Ascending aorta (tissue), 2 donors: ENCODE measurements around the gene ZNF212. TPM values are rescaled to one million over a fixed set of nuclear protein-coding genes. Genes with fewer than 3 reads are reported as not detected.

Source experiments
- DNase-seq, 2 donors: peaks; one replicate each; pipeline ENCODE4 v3.0.0-alpha.2; 2019; ENCODE audit warnings: low spot score in 2 of 2
- H3K27ac ChIP-seq, 2 donors: fragments of 200-600 bp; sonication (generic); one replicate each; pipeline ENCODE4 v1.5.1; 2016 to 2017; ENCODE audit warnings: mild to moderate bottlenecking in 1 of 2
- H3K27me3 ChIP-seq: fragments of 200-600 bp; sonication (generic); one replicate; pipeline ENCODE4 v1.5.1; 2017
- H3K36me3 ChIP-seq, 2 donors: fragments of 200-600 bp; sonication (generic); one replicate each; pipeline ENCODE4 v1.5.1; 2016
- H3K4me1 ChIP-seq, 2 donors: fragments of 200-600 bp; sonication (generic); one replicate each; pipeline ENCODE4 v1.5.1; 2016 to 2017; ENCODE audit warnings: mild to moderate bottlenecking in 1 of 2
- H3K4me3 ChIP-seq, 2 donors: fragments of 200-600 bp; sonication (generic); one replicate each; pipeline ENCODE4 v1.5.1; 2016 to 2017; ENCODE audit warnings: mild to moderate bottlenecking in 1 of 2
- H3K9me3 ChIP-seq, 2 donors: fragments of 200-600 bp; sonication (generic); one replicate each; pipeline ENCODE4 v1.5.1; 2016
- intact Hi-C: fragments of 100-400 bp; cut with DNase I; formaldehyde crosslinking; loops from one replicate; pipeline ENCODE4 v1.15.1; 2023
- total RNA-seq: library from RNA; depleted of rRNA; stranded (reverse); fragments of >200 nt; gene quantifications from one replicate; pipeline ENCODE4 v1.1.0, GENCODE V29; 2016
- TF ChIP-seq, protein P1 (sequence below), 3 experiments: fragments of 200-600 bp in 2 of 3; fragments of 450-650 bp in 1 of 3; sonication (generic) in 2 of 3; IDR thresholded peaks; one replicate each; pipeline ENCODE4 v1.5.1; 2016 to 2019; ENCODE audit warnings: antibody characterized with exemption in 3 of 3, mild to moderate bottlenecking in 1 of 3, moderate library complexity in 1 of 3

The ZNF212 gene
- total RNA-seq, 1 donor from 2014 or later = 5.2 TPM

DNA sequence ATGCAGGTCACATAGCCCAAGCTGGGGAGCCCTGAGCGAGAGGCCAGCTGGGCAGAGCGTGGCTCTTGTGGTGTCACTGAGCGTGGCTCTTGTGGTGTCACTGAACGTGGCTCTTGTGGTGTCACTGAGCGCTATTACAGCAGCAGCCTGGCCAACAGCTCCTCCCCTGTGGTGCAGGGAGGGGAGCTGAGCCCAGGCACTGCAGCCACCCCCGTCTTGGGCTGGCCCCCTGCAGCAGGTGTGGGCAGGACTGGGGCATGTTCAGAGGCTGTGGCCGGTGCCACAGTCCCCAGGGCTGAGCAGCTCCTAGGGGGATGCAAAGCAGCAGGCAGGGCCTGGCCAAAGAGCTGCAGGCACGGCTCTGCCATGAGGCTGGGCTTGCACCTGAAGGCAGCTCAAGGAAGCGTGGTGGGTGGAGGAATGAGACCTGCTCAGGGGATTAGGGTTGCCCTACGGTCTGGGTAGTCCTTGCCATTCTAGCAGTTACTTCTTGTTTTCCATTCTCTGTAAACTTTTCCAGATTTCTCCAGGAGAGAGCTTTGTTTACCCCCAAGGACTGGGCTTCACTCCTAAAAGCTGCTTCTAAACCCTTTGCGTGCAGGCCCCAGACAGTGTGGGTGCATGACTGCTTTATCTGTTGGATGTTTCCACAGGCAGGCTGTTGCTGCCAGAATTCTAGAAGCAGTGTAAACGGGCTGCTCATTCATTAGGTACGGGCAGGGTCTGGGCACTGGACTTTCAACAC lies 51.8 kb downstream of the ZNF212 start:
- Histone ChIP-seq H3K36me3 (peaks cover 24 to 41% of the 10 kb centered on the region in 2 donors), H3K4me1 (peaks cover 0 to under 1% of the 10 kb centered on the region in 2 donors), H3K4me3 (no peak overlapping the region), H3K9me3 (no peaks in the 10 kb centered on the region), H3K27ac (no peak overlapping the region), H3K27me3 (no peaks in the 10 kb centered on the region)
- intact Hi-C loops = no loop called here
- no peak for DNase-seq
- TF ChIP-seq, protein P1, sequence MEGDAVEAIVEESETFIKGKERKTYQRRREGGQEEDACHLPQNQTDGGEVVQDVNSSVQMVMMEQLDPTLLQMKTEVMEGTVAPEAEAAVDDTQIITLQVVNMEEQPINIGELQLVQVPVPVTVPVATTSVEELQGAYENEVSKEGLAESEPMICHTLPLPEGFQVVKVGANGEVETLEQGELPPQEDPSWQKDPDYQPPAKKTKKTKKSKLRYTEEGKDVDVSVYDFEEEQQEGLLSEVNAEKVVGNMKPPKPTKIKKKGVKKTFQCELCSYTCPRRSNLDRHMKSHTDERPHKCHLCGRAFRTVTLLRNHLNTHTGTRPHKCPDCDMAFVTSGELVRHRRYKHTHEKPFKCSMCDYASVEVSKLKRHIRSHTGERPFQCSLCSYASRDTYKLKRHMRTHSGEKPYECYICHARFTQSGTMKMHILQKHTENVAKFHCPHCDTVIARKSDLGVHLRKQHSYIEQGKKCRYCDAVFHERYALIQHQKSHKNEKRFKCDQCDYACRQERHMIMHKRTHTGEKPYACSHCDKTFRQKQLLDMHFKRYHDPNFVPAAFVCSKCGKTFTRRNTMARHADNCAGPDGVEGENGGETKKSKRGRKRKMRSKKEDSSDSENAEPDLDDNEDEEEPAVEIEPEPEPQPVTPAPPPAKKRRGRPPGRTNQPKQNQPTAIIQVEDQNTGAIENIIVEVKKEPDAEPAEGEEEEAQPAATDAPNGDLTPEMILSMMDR (IDR thresholded peaks at IDR 0.05) = no peak

- no peak for DNase-seq
- Histone ChIP-seq H3K4me1 (no peaks in the 10 kb centered on the region), H3K36me3 (peaks cover 24 to 41% of the 10 kb centered on the region in 2 donors), H3K27ac (no peak overlapping the region), H3K4me3 (no peak overlapping the region), H3K9me3 (no peaks in the 10 kb centered on the region), H3K27me3 (no peaks in the 10 kb centered on the region)
- intact Hi-C loops = no loop called here
- TF ChIP-seq, protein P1 (IDR thresholded peaks at IDR 0.05) = no peak
These were observed 52.5 kb downstream of the ZNF212 start for GRCh38 chr7:149291781-149292461.

GRCh38 chr7:149292462-149292823 lies 53.0 kb downstream of the ZNF212 start:
- H3K4me3 ChIP-seq = no peak overlapping the region
- TF ChIP-seq, protein P1 (IDR thresholded peaks at IDR 0.05) = no peak
- H3K4me1 ChIP-seq = no peaks in the 10 kb centered on the region
- peaks cover 24 to 41% of the 10 kb centered on the region in 2 donors for H3K36me3 ChIP-seq
- intact Hi-C loops = no loop called here
- H3K27ac ChIP-seq = no peak overlapping the region
- no peaks in the 10 kb centered on the region for H3K27me3 ChIP-seq
- DNase-seq = no peak
- H3K9me3 ChIP-seq = no peaks in the 10 kb centered on the region

GRCh38 chr7:149293338-149293737 lies 53.9 kb downstream of the ZNF212 start:
- no peak for DNase-seq
- no peaks in the 10 kb centered on the region for H3K9me3 ChIP-seq
- H3K4me1 ChIP-seq = no peaks in the 10 kb centered on the region
- H3K36me3 ChIP-seq = peaks cover 24 to 34% of the 10 kb centered on the region in 2 donors
- TF ChIP-seq, protein P1 (IDR thresholded peaks at IDR 0.05) = no peak
- intact Hi-C loops = no loop called here
- no peaks in the 10 kb centered on the region for H3K27me3 ChIP-seq
- H3K27ac ChIP-seq = no peak overlapping the region
- no peak overlapping the region for H3K4me3 ChIP-seq

DNA sequence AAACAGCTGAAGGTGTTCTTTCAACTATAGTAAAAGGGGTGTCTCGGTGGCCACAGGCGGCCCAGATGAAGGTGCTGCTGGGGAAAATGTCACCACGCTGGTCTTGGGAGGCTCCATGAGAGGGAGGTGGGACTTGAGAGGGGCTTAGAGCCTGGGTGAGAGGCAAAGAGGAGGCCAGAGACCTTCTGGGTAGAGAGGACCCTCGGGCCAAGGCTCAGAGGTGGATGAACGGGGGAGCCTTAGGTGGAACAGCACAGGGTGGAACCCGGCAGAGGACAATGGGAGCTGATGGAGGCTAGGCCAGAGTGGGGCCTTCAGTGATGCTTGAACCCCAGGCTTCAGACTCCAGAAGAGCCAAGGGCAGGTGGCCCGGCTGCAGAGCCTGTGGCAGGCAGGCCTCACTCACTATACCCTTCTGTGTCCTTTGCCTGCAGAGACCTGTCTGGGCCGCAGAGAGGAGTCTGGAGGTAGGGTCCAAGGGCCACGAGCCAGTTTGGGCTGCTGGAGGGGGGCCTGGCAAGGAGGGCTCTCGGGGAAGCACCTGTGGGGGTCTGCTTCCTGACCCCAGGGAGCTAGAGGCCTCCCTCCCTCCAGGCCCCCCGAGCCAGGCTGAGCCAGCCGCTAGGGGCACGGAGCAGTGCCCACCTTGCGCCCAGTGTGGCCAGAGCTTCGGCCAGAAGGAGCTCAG lies 54.6 kb downstream of the ZNF212 start:
- Histone ChIP-seq H3K27me3 (no peaks in the 10 kb centered on the region), H3K27ac (no peak overlapping the region), H3K4me1 (no peaks in the 10 kb centered on the region), H3K36me3 (peaks cover 24 to 33% of the 10 kb centered on the region in 2 donors), H3K4me3 (no peak overlapping the region), H3K9me3 (no peaks in the 10 kb centered on the region)
- TF ChIP-seq, protein P1 (IDR thresholded peaks at IDR 0.05) = no peak
- intact Hi-C loops = no loop called here
- DNase-seq = peak in 1 of 2 donors; percentile 49
